Smooth muscle cell (in vitro differentiated cells): ENCODE results near the gene STT3B. TPM values are rescaled to one million over a fixed set of nuclear protein-coding genes. Genes with fewer than 3 reads are reported as not detected.

Experiments used
- DNase-seq: peaks from one replicate; lab custom pipeline; 2025; ENCODE audit not compliant: unreplicated experiment; lab: John Stamatoyannopoulos, UW
- H2AFZ ChIP-seq: fragments of 200-600 bp; sonication (generic); 2 replicates; pipeline ENCODE4 v1.6.0; 2016; ENCODE audit warnings: antibody characterized with exemption, low read depth, mild to moderate bottlenecking
- H3F3A ChIP-seq: fragments of 200-600 bp; sonication (generic); 2 replicates; pipeline ENCODE4 v1.6.0; 2017; ENCODE audit warnings: antibody characterized with exemption, low read depth
- H3K27ac ChIP-seq: fragments of 200-600 bp; sonication (generic); 2 replicates; pipeline ENCODE4 v1.5.1; 2016; ENCODE audit warnings: low read depth, mild to moderate bottlenecking
- H3K27me3 ChIP-seq: fragments of 200-600 bp; sonication (generic); 2 replicates; pipeline ENCODE4 v1.6.1; 2016; ENCODE audit warnings: low read depth, mild to moderate bottlenecking
- H3K36me3 ChIP-seq: fragments of 200-600 bp; sonication (generic); 2 replicates; pipeline ENCODE4 v1.5.1; 2016; ENCODE audit warnings: low read depth
- H3K4me1 ChIP-seq: fragments of 200-600 bp; sonication (generic); 2 replicates; pipeline ENCODE4 v1.5.1; 2016; ENCODE audit warnings: low read depth
- H3K4me2 ChIP-seq: fragments of 200-600 bp; sonication (generic); 2 replicates; pipeline ENCODE4 v1.6.0; 2016; ENCODE audit warnings: mild to moderate bottlenecking
- H3K4me3 ChIP-seq: fragments of 200-600 bp; sonication (generic); 2 replicates; pipeline ENCODE4 v1.5.1; 2016; ENCODE audit warnings: mild to moderate bottlenecking
- H3K79me2 ChIP-seq: fragments of 200-600 bp; sonication (generic); 2 replicates; pipeline ENCODE4 v1.6.0; 2016; ENCODE audit warnings: low read depth, mild to moderate bottlenecking
- H3K9ac ChIP-seq: fragments of 200-600 bp; sonication (generic); 2 replicates; pipeline ENCODE4 v1.6.0; 2016; ENCODE audit warnings: low read depth
- H3K9me3 ChIP-seq: fragments of 200-600 bp; sonication (generic); replicated peaks from 2 replicates; pipeline ENCODE4 v1.5.1; 2016; ENCODE audit warnings: low read depth
- H4K20me1 ChIP-seq: fragments of 200-600 bp; sonication (generic); 2 replicates; pipeline ENCODE4 v1.6.0; 2016; ENCODE audit warnings: low read depth
- WGBS: methylation state at CpG from one replicate; pipeline ENCODE4 v1.1.7; 2016; ENCODE audit warnings: low lambda C conversion rate; 5-methylcytosine and 5-hydroxymethylcytosine counted together
- polyA plus RNA-seq: library from polyadenylated mRNA; unstranded; fragments of >200 nt; fragmentation: Nextera tagmentation; extraction: Ambion mirVana; gene quantifications from 2 replicates; pipeline ENCODE4 v1.2.1, GENCODE V29; 2016
- total RNA-seq: library from RNA; depleted of rRNA; stranded (reverse); fragments of >200 nt; gene quantifications from 2 replicates; pipeline ENCODE4 v1.2.3, GENCODE V29; 2014
- TF ChIP-seq, protein P1 (sequence below): fragments of 200-600 bp; sonication (generic); IDR thresholded peaks from 2 replicates; pipeline ENCODE4 v1.5.1; 2017; ENCODE audit warnings: borderline replicate concordance, mild to moderate bottlenecking, antibody characterized with exemption; ENCODE audit not compliant: insufficient read depth, poor library complexity, severe bottlenecking

The STT3B gene
- total and polyA plus RNA-seq, 2 experiments from 2014 or later = 79.1 to 191 TPM

DNA sequence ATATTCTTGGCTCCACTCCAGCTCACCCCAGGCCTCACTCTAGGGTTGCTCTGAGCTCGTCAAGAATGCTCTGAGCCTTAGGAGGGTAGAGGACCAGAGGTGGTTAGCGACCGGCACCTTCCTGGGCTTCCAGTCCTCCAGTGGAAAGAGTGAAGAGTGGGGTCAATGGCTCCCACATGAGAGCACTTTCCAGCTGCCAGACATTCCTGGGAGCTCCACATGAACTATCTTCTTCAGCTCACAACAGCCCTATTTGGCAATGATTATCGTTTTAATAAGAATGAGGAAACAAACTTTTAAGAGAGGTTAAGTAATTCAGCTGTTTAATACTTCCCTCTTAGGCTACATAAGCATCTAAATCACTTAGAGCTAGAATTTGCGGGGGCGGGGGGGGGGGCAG, 139.3 kb downstream of the STT3B start:
- H4K20me1 ChIP-seq = no peaks in the 10 kb centered on the region
- WGBS = 87% methylated on average over 4 of the region's 6 CpGs
- TF ChIP-seq, protein P1, sequence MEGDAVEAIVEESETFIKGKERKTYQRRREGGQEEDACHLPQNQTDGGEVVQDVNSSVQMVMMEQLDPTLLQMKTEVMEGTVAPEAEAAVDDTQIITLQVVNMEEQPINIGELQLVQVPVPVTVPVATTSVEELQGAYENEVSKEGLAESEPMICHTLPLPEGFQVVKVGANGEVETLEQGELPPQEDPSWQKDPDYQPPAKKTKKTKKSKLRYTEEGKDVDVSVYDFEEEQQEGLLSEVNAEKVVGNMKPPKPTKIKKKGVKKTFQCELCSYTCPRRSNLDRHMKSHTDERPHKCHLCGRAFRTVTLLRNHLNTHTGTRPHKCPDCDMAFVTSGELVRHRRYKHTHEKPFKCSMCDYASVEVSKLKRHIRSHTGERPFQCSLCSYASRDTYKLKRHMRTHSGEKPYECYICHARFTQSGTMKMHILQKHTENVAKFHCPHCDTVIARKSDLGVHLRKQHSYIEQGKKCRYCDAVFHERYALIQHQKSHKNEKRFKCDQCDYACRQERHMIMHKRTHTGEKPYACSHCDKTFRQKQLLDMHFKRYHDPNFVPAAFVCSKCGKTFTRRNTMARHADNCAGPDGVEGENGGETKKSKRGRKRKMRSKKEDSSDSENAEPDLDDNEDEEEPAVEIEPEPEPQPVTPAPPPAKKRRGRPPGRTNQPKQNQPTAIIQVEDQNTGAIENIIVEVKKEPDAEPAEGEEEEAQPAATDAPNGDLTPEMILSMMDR = no peak
- H3K9ac ChIP-seq = no peak overlapping the region
- no peaks in the 10 kb centered on the region for H3K27me3 ChIP-seq
- no peak overlapping the region for H3K4me3 ChIP-seq
- no peak for DNase-seq
- peaks cover 6% of the 10 kb centered on the region for H3K36me3 ChIP-seq
- H3K79me2 ChIP-seq = no peaks in the 10 kb centered on the region
- no peaks in the 10 kb centered on the region for H3K9me3 ChIP-seq
- no peak overlapping the region for H3K27ac ChIP-seq
- no peaks in the 10 kb centered on the region for H3K4me1 ChIP-seq
- no peak overlapping the region for H3K4me2 ChIP-seq
- no peak overlapping the region for H2AFZ ChIP-seq
- no peaks in the 10 kb centered on the region for H3F3A ChIP-seq

DNA sequence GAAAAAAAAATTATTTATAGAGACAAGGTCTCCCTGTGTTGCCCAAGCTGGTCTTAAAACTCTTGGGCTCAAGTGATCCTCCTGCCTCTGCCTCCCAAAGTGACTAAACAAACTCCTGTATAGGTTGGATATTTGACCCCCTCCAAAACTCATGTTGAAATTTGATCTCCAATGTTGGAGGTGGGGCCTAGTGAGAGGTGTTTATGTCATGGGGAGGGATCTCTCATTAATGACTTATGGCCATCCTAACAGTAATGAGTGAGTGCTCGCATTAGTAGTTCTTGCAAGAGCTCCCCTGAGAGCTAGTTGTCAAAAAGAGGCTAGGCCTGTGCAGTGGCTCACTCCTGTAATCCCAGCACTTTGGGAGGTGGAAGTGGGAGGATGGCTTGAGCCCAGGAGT, 141.2 kb downstream of the STT3B start:
- Histone ChIP-seq H3K36me3 (peaks cover 3% of the 10 kb centered on the region), H3K4me2 (no peak overlapping the region), H3K4me3 (no peak overlapping the region), H3K9me3 (no peaks in the 10 kb centered on the region), H3K27ac (no peak overlapping the region), H4K20me1 (no peaks in the 10 kb centered on the region), H3K27me3 (no peaks in the 10 kb centered on the region), H2AFZ (no peak overlapping the region), H3K9ac (no peak overlapping the region), H3F3A (no peaks in the 10 kb centered on the region), H3K79me2 (no peaks in the 10 kb centered on the region), H3K4me1 (peaks cover 9% of the 10 kb centered on the region)
- DNase-seq = no peak
- 100% methylated on average over 1 of the region's 1 CpG for WGBS
- TF ChIP-seq, protein P1 = no peak

DNA sequence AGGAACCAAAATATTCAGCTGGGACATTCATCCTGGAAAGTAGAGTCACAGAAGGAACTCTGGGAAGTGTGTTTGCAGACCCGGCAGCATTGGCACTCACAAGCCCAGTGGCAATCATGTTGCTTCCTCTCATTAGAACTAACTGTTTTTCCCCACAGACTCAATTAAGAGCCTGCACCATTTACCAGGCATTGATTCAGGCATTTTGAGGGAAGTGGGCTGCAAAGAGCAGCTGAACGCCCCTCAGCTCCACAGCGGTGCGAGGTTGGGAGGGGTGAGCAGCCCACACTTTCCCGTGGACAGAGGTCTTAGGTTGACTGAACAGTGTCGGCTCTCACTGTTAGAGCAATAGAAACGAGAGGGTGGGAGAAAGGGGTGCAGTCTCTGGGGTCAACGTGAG, 143.8 kb downstream of the STT3B start:
- Histone ChIP-seq H3K4me3 (no peak overlapping the region), H2AFZ (no peak overlapping the region), H3K27me3 (no peaks in the 10 kb centered on the region), H4K20me1 (no peaks in the 10 kb centered on the region), H3K4me1 (peaks cover 19% of the 10 kb centered on the region), H3K79me2 (no peaks in the 10 kb centered on the region), H3K9ac (no peak overlapping the region), H3K27ac (no peak overlapping the region), H3K4me2 (no peak overlapping the region), H3K9me3 (no peaks in the 10 kb centered on the region), H3K36me3 (no peaks in the 10 kb centered on the region), H3F3A (no peaks in the 10 kb centered on the region)
- TF ChIP-seq, protein P1 = no peak
- WGBS = 89% methylated on average over 8 of the region's 8 CpGs
- DNase-seq = no peak

DNA sequence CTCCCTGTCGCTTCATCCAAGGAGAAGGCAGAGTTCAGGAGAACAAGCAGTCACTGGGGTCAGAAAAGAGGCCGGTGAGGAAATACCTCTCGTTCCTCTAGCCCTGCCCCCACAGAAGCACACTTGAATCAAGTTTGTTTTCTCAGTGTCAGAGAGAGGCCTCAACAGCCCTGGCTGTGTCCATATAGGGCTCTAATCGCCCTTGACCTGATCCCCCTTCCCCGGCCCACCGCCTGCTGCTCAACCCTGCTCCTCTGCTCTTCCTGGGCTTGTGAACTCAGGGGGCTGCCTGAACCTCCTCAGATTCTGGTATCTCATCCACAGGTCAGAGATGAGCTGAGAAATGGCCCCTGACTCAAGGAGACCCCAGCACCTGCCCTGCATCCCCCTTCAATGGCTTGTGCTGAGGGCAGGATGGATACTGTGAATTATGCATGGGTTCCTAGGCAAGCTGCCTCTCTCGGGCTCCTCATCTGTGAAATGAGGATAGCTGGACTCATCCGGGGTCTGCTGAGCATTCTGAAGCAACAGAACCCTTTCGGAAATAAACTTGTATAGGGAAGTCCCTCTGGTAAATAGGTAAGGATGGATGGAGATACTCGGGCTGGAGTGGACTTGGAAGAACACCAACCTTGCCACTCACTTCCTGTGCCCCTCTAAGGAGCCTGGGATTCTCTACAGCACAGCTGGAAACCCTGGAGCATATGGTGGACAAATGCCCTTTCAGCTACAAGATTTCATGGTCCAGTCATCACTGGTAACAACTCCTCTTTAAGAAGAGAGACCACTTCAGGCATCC, 147.5 kb downstream of the STT3B start:
- Histone ChIP-seq H3K9ac (no peak overlapping the region), H3K4me3 (no peak overlapping the region), H3K27ac (no peak overlapping the region), H3K9me3 (no peaks in the 10 kb centered on the region), H3K27me3 (no peaks in the 10 kb centered on the region), H3K79me2 (no peaks in the 10 kb centered on the region), H3K4me2 (peak overlapping the region; percentile 17), H3F3A (no peaks in the 10 kb centered on the region), H3K4me1 (peaks cover 19% of the 10 kb centered on the region), H4K20me1 (no peaks in the 10 kb centered on the region), H3K36me3 (no peaks in the 10 kb centered on the region), H2AFZ (no peak overlapping the region)
- TF ChIP-seq, protein P1 = no peak
- no peak for DNase-seq
- 85% methylated on average over 10 of the region's 10 CpGs for WGBS
